T-cell (primary cell): ENCODE results near the gene ETS1. TPM values are rescaled to one million over a fixed set of nuclear protein-coding genes. Genes with fewer than 3 reads are reported as not detected.
A peak's percentile ranks its signal among the peaks of the same experiment; 100 is the strongest.
"Not testable (repeated sequence)": the region's sequence is repeated elsewhere in the genome, so short reads cannot be mapped to it uniquely, and the experiment has no call there.

Experiments used
- ATAC-seq, 4 experiments: fragments of 200-7000 bp in 3 of 4; fragments of 150-1000 bp in 1 of 4; cut with Tn5 transposase; replicated peaks in 1 of 4; 1 replicate in 3 of 4; 2 replicates in 1 of 4; pipeline ENCODE4 v1.10.0; 2021; ENCODE audit warnings: moderate library complexity in 3 of 4, mild to moderate bottlenecking in 2 of 4, moderate number of reproducible peaks in 1 of 4
- CTCF ChIA-PET, 2 donors: fragments of 300-600 bp; sonication (Branson Sonifier 250); formaldehyde crosslinking; loops; one replicate each; lab custom pipeline; 2022; ENCODE audit warnings: antibody characterized with exemption in 2 of 2; lab: Charles Lee
- POLR2A ChIA-PET, 2 donors: fragments of 300-600 bp; sonication (Branson Sonifier 250); formaldehyde crosslinking; loops; one replicate each; lab custom pipeline; 2022; ENCODE audit warnings: antibody characterized with exemption in 2 of 2; lab: Charles Lee
- DNase-seq, 35 experiments: peaks; one replicate each; pipeline versions ENCODE4 v3.0.0 to v3.0.0-alpha.2; 2013 to 2023
- H3K27ac ChIP-seq: one replicate; pipeline ENCODE4 v1.5.1; 2013; ENCODE audit warnings: low read length
- H3K27me3 ChIP-seq, 2 experiments: replicated peaks in 1 of 2; 1 replicate in 1 of 2; 2 replicates in 1 of 2; pipeline versions ENCODE4 v1.6.1 to v1.7.0; 2013; ENCODE audit warnings: low read length in 1 of 2, mixed read lengths in 1 of 2; ENCODE audit not compliant: control insufficient read depth in 2 of 2, insufficient read depth in 2 of 2; ENCODE audit errors: extremely low read depth in 1 of 2
- H3K36me3 ChIP-seq, 2 donors: 1 replicate in 1 of 2; 2 replicates in 1 of 2; pipeline versions ENCODE4 v1.6.1 to v1.7.0; 2013; ENCODE audit warnings: low read length in 1 of 2; ENCODE audit not compliant: control insufficient read depth in 2 of 2, insufficient read depth in 1 of 2; ENCODE audit errors: extremely low read depth in 1 of 2
- H3K4me1 ChIP-seq, 2 experiments: 1 replicate in 1 of 2; 2 replicates in 1 of 2; pipeline versions ENCODE4 v1.6.1 to v1.7.0; 2013; ENCODE audit warnings: low read length in 2 of 2, mixed read lengths in 1 of 2; ENCODE audit not compliant: insufficient read depth in 2 of 2, control insufficient read depth in 1 of 2; ENCODE audit errors: extremely low read depth in 1 of 2
- H3K4me3 ChIP-seq, 2 donors: 1 replicate in 1 of 2; 2 replicates in 1 of 2; pipeline versions ENCODE4 v1.5.1 to v1.7.0; 2013; ENCODE audit warnings: mild to moderate bottlenecking in 2 of 2, low read length in 1 of 2, moderate library complexity in 1 of 2; ENCODE audit not compliant: control insufficient read depth in 1 of 2; ENCODE audit errors: extremely low read depth in 1 of 2
- H3K9me3 ChIP-seq: 2 replicates; pipeline ENCODE4 v1.7.0; 2013
- H3K27ac Mint-ChIP-seq, 2 donors: one replicate each; pipeline ENCODE4 v1.8.0; 2020 to 2021; ENCODE audit warnings: mild to moderate bottlenecking in 2 of 2, mixed read lengths in 2 of 2
- H3K27me3 Mint-ChIP-seq, 2 donors: one replicate each; pipeline ENCODE4 v1.8.0; 2021 to 2022; ENCODE audit warnings: mixed read lengths in 2 of 2
- H3K36me3 Mint-ChIP-seq: one replicate; pipeline ENCODE4 v1.8.0; 2021; ENCODE audit warnings: mixed read lengths
- H3K4me1 Mint-ChIP-seq, 3 donors: one replicate each; pipeline ENCODE4 v1.8.0; 2020 to 2022; ENCODE audit warnings: mixed read lengths in 3 of 3, mild to moderate bottlenecking in 1 of 3
- H3K4me3 Mint-ChIP-seq, 3 donors: one replicate each; pipeline ENCODE4 v1.8.0; 2020 to 2022; ENCODE audit warnings: mild to moderate bottlenecking in 3 of 3, mixed read lengths in 3 of 3, moderate library complexity in 3 of 3
- H3K9me3 Mint-ChIP-seq, 3 donors: one replicate each; pipeline ENCODE4 v1.8.0; 2020 to 2022; ENCODE audit warnings: mixed read lengths in 3 of 3
- WGBS: methylation state at CpG from one replicate; pipeline ENCODE4 v1.1.5; 2013; ENCODE audit warnings: missing lambda C conversion rate; ENCODE audit not compliant: insufficient coverage; 5-methylcytosine and 5-hydroxymethylcytosine counted together
- total RNA-seq, 35 experiments: library from RNA in 6 of 35; stranded (reverse) in 6 of 35; fragments of 120-200 nt in 1 of 35; gene quantifications; one replicate each; pipeline versions ENCODE4 v1.2.1 to v1.2.4 and lab custom pipeline; 2013 to 2026

Gene ETS1
- total RNA-seq, 5 donors from 2014 or later (not counting 1 experiment from before 2014, with no cell fraction given): 773 to 1,065 (median 854) TPM

DNA sequence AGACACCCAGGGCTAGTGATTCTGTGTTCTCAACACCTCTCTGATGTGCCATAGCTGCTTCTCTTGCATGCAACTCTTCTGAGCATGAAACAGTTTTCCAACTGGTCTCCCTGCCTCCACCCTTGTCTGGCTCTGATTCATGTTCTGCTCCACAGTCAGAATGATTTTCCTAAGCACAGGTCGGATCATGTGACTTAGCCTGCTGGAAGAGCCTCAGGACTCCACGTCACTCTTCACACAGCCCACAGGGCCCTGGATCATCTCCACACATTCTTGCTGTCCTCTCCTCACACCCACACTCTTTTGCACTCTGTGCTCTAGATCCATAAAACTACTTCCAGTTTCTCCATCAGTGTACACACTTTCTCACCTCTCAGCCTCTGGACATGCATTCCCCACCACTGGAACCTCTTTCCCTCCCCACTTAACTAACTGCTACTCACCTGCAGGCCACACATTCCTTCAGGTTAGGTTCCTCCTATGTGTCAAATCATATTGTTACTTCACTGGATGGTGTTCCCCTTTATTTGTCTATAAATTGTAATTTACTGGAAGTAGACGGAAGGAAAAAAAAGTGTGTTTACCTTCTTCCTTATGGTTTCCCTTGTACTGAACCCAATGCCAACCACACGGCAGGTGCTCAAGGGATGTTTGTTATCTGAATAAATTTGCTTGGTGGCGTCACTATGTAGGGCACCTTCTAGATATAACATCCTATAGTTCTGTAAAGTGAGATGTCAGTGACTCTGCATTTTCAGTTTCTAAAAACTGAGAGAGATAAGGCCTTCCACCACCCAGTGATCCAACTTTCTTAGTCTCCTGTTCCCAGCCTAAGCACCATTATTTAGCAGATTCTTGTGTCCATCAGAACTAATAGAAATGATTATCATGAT lies 133.7 kb downstream of the ETS1 start:
- H3K4me1 Mint-ChIP-seq: peaks cover 55 to 74% (median 66%) of the 10 kb centered on the region in 3 donors
- no peaks in the 10 kb centered on the region for H3K27me3 Mint-ChIP-seq
- no peaks in the 10 kb centered on the region for H3K9me3 Mint-ChIP-seq
- DNase-seq (peak in 2 of 35 experiments; percentile 1 to 28), ATAC-seq (peak; percentile 5 to 62 (median 16))
- Histone ChIP-seq H3K27ac (peak overlapping the region; percentile 43), H3K9me3 (no peaks in the 10 kb centered on the region), H3K27me3 (no peaks in the 10 kb centered on the region), H3K36me3 (peaks cover 3 to 39% of the 10 kb centered on the region in 2 donors), H3K4me1 (peaks cover 27 to 31% of the 10 kb centered on the region in 2 experiments), H3K4me3 (no peak overlapping the region)
- peaks cover 25% of the 10 kb centered on the region for H3K36me3 Mint-ChIP-seq
- H3K4me3 Mint-ChIP-seq: peak overlapping the region in 1 of 3 donors; percentile 0
- 93% methylated on average over 2 of the region's 5 CpGs for WGBS
- ChIA-PET CTCF (no interaction called here), POLR2A (no interaction called here)
- peak overlapping the region; percentile 74 to 90 for H3K27ac Mint-ChIP-seq

DNA sequence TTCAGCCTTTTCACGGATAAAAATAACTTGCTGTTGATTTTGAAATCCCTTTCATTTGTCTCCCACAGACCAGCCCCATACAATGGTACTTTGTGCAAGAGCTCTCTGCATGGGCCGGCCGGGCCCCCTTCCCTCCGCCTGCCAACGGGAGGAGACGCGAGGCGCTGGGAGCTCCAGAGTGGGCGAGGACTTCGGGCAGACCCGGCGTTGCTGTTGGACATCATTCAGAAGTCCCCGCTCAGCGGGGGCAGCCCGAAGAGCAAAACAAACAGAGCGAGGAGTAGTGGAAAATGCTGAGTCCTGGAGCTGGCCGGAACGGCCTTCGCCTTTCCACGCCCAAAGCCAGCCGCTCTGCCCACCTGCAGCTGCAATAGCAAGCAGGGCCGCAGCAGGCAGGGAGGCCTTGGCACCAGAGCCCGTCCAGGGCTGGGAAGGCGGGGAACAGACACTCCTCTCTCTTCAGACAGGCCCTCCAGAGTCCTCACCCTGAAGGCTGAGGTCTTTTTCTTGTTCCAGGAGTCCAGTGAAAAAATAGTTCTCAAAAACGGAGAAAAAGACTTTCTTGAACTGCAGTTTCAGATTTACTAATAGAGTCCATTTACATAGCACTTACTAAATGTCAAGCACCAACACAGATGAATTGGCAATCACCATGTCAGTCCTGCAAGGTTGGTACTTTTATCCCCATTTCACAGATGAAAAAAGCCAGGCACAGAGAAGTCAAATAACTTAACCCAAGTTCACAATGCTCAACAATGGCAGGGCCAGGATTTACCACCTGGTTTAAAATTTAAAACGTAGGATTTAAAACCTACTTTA lies 135.5 kb downstream of the ETS1 start:
- Mint-ChIP-seq H3K4me1 (peaks cover 60 to 67% (median 62%) of the 10 kb centered on the region in 3 donors), H3K4me3 (no peak overlapping the region), H3K36me3 (peaks cover 12% of the 10 kb centered on the region), H3K9me3 (peaks cover 0 to 5% (median 0%) of the 10 kb centered on the region in 3 donors), H3K27me3 (no peaks in the 10 kb centered on the region), H3K27ac (peak overlapping the region; percentile 74 to 90)
- Histone ChIP-seq H3K9me3 (no peaks in the 10 kb centered on the region), H3K36me3 (peaks cover 3 to 21% of the 10 kb centered on the region in 2 donors), H3K27ac (no peak overlapping the region), H3K27me3 (no peaks in the 10 kb centered on the region), H3K4me1 (peaks cover 23 to 31% of the 10 kb centered on the region in 2 experiments), H3K4me3 (no peak overlapping the region)
- DNase-seq (no peak), ATAC-seq (no peak)
- ChIA-PET CTCF (no interaction called here), POLR2A (no interaction called here)
- WGBS: 91% methylated on average over 23 of the region's 26 CpGs

DNA sequence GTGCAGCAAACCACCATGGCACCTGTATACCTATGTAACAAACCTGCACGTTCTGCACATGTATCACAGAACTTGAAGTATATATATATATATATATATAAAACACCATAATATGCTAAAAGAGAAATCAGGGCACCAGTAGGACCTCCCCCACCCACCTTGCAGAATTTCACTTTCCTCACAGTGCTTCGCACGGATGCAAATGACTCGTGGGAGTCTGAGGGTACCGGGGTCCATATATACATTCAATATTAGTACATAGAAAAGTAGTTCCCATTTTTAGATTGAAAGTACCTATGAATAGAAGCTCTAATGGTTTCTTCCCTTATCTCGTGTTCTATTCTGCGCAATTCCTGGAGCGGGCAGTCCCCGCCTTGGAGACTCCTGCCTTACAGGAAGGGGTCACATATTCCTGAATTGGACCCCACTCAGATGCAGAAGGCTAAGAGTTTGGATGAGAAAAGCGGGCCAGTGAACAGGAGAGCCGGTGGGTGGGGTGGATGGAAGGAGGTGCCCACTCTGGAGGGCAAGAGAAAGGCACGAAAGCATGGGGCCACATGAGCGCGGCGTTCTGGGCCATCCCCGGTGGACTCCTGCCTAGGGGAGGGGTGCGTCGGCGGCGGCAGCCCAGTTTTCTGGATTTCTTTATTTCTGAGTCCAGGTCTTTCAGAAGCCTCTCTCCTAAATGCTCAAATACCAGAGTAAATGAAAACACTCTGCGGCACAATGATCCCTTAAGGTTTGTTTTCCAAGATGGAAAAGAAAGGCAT lies 136.3 kb downstream of the ETS1 start:
- no peak overlapping the region for H3K4me3 Mint-ChIP-seq
- ChIA-PET CTCF (no interaction called here), POLR2A (no interaction called here)
- peaks cover 59 to 64% (median 62%) of the 10 kb centered on the region in 3 donors for H3K4me1 Mint-ChIP-seq
- DNase-seq: no peak
- Histone ChIP-seq H3K4me1 (peaks cover 22 to 26% of the 10 kb centered on the region in 2 experiments), H3K36me3 (peaks cover 0 to 14% of the 10 kb centered on the region in 2 donors), H3K27ac (no peak overlapping the region), H3K4me3 (no peak overlapping the region), H3K9me3 (no peaks in the 10 kb centered on the region), H3K27me3 (no peaks in the 10 kb centered on the region)
- no peaks in the 10 kb centered on the region for H3K27me3 Mint-ChIP-seq
- peak overlapping the region in 1 of 2 donors; percentile 68 for H3K27ac Mint-ChIP-seq
- H3K9me3 Mint-ChIP-seq: peaks cover 0 to 9% (median 0%) of the 10 kb centered on the region in 3 donors
- WGBS: 95% methylated on average over 10 of the region's 21 CpGs
- peaks cover 12% of the 10 kb centered on the region for H3K36me3 Mint-ChIP-seq
- ATAC-seq: no peak

- Histone ChIP-seq H3K36me3 (peaks cover 0 to 11% of the 10 kb centered on the region in 2 donors), H3K4me1 (peaks cover 20 to 21% of the 10 kb centered on the region in 2 experiments)
- ATAC-seq, H3K9me3 ChIP-seq, H3K27ac ChIP-seq, POLR2A ChIA-PET, H3K4me3 Mint-ChIP-seq, DNase-seq, H3K9me3 Mint-ChIP-seq, H3K4me3 ChIP-seq, H3K27me3 Mint-ChIP-seq, H3K27me3 ChIP-seq, H3K36me3 Mint-ChIP-seq, CTCF ChIA-PET: not testable (repeated sequence)
- no CpG with 5 or more reads among the region's 4 CpGs for WGBS
- peak overlapping the region in 1 of 2 donors; percentile 53 for H3K27ac Mint-ChIP-seq
- H3K4me1 Mint-ChIP-seq: peaks cover 57 to 64% (median 61%) of the 10 kb centered on the region in 3 donors
These were observed 136.9 kb downstream of the ETS1 start for GRCh38 chr11:128450425-128450824.

DNA sequence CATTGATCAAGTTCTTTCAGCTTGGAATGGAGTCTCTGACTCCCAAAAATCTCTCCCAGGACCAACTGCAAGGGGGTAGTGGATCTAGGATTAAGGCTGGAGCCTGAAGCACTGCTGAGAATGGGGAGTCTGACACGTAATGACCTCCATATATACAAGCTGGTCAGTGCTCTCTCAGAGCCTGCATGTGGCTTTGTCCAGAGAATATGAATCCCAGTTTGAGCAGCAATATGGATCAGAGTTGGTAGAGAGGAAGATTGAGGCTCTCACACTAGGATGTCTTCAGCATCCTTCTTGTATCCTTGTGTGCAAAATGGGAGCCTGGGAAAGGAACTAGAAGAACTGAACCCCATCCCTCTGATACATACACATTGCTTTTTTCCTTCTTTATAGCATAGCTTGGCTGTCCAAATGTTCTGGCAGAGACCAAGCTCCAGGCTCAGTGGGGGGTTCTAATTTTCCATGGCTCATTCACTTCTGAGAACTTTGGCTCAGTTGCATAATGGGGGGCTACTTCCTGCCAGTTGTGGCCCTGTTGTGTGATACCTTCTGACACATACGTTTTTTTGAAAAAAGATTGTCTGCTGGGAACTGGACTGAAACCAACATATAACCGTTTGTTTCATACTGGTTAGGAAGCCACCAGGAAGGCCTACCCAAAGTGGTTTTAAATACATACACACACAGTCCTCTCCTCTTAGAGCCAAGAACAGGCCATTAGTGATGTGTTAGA lies 138.2 kb downstream of the ETS1 start:
- no peak for DNase-seq
- no peaks in the 10 kb centered on the region for H3K36me3 Mint-ChIP-seq
- no peaks in the 10 kb centered on the region for H3K9me3 ChIP-seq
- H3K4me3 ChIP-seq: no peak overlapping the region
- H3K27ac ChIP-seq: no peak overlapping the region
- peaks cover 14 to 15% of the 10 kb centered on the region in 2 experiments for H3K4me1 ChIP-seq
- H3K27me3 Mint-ChIP-seq: no peaks in the 10 kb centered on the region
- 20% methylated on average over 1 of the region's 3 CpGs for WGBS
- peaks cover 48 to 61% (median 50%) of the 10 kb centered on the region in 3 donors for H3K4me1 Mint-ChIP-seq
- peak overlapping the region in 1 of 2 donors; percentile 59 for H3K27ac Mint-ChIP-seq
- ChIA-PET CTCF (interaction anchor here in 1 of 2 donors (1.5 kb wide), 1 partner anchor 26 kb away, joined by 3 read pairs; no protein-coding TSS in a partner anchor), POLR2A (interaction anchor here in 1 of 2 donors (0.6 kb wide), 1 partner anchor 107 kb away, joined by 3 read pairs; no protein-coding TSS in a partner anchor)
- H3K4me3 Mint-ChIP-seq: no peak overlapping the region
- ATAC-seq: no peak
- peaks cover 0 to 4% of the 10 kb centered on the region in 2 donors for H3K36me3 ChIP-seq
- no peaks in the 10 kb centered on the region for H3K27me3 ChIP-seq
- peaks cover 0 to 9% (median 6%) of the 10 kb centered on the region in 3 donors for H3K9me3 Mint-ChIP-seq
